RPMI8226 (cell line): ENCODE measurements around the gene PIAS3.
A peak's percentile ranks its signal among the peaks of the same experiment; 100 is the strongest.

Experiments used
- DNase-seq: peaks from one replicate; pipeline ENCODE4 v3.0.0-alpha.2; 2015

PIAS3 gene

DNA sequence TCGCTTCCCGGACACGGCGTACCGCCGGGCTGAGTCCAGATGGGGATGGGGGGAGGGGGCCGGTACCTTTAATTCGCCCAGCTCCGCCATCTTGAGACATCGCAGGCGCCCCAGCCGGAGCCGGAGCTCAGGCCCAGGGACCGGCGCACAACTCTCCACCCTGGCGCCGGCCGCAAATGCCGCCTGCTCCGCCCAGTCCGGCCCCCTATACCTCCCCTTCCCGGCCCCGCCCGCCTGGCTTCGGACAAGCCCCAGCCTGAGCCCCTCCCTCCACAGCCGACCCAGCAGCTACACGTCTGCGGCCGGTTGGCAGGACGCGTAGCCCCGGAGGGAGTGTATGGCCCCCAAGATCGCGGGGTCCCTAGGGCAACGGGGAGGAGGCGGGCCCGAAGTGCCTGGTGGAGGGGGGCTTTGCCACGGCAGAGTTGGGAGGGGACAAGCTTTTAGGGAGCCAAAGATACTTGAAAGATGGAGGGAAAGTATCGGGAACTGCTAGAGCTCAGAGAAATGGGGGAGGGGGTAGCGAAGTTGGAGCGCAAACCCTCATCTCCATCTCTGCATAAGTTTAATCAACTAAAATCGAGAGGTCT lies at the start of gene PIAS3:
PIAS3 (minus strand) TSS at position 181 of the 590 bp plus-strand sequence; CDS start at position 90, 91 bp downstream.
- DNase-seq = peak; percentile 96

DNA sequence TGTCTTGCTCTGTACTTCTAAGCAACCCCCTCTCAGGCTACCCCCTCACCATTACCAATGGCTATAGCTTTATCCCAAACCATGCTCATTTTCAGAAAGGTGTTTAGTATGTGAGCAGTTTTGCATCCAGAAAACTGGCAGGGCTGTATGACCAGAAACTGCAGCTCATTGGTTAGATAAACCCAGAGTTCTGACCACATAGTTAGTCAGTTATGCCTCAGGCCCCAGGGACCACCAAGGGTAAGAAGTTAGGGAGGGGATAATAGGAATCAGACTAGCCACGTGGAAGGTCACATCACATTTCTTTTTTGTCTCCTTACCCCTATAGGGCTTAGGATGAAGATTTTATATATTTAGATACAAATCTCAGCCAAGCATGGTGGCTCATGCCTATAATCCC lies 49.8 kb upstream of the PIAS3 start:
- no peak for DNase-seq

DNA sequence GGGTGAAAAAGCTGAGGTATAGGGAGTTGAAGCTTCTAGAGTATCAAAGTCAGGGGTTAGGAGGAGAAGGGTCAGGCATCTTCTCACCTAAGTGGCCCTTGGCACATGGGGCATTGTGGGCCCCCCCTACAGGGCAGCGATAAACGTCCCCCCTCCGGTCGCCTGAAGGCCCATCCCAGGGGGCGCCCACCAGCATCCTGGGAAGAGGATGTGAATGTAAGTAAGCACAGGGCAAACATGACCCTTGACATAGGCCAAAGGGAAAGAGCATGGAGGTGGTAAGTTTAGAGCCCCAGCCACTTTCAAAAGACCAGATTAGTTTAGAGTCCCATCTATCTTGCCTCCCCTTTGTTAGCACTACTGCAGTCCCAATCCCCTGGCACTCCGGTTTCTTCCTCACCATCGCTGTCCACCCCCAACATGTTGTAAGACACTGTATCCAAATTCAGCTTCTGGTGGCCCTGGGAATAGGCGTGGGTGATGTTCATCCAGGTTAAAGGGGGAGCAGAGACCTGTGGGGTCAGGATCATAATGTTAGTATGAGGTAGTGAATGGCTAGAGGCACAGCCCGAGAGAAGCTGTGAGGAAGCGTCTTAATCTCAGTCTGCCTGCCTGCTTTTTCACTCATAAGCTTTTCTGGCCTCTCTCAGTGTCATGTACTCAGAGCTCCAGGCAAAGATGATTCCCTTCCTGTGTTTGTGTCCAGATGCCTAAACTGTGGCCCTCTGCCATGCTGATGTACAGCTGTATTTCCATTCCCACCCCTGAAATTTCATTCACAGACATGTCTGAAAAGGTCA lies 48.3 kb upstream of the PIAS3 start:
- DNase-seq = no peak

DNA sequence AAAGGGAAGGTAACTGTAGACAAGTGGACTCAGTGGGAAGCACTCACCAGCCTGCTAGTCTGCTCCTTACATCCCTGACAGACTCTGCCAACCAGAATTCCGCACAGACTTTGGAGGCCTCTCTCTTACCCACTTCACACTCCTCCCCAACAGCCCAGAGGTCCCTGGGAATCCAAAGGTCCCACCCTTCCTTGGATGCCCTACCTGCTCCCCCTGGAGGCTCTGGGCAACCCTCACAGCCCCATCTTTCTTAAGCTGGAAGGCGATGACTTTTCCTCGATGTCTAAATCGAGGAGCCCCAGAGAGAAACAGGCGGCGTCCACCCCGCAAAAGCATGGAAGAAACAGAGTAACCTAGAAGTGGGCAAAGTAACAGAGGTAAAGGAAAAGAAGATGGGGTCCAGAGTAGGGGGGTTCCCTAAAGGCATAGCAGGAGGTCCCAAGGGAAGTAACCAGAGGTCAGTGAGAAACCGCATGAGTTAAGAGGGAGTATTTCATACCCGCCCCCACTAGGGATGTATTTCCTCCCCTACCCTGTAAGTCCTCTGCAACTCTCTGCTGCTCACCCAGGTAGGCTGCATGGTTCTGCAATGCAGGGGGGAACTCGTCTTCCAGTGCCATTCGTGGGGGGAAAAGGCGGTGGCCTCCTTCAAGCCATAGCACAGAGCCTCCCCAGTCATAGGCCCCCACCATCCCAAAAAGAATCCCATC lies 42.6 kb upstream of the PIAS3 start:
- DNase-seq = no peak

DNA sequence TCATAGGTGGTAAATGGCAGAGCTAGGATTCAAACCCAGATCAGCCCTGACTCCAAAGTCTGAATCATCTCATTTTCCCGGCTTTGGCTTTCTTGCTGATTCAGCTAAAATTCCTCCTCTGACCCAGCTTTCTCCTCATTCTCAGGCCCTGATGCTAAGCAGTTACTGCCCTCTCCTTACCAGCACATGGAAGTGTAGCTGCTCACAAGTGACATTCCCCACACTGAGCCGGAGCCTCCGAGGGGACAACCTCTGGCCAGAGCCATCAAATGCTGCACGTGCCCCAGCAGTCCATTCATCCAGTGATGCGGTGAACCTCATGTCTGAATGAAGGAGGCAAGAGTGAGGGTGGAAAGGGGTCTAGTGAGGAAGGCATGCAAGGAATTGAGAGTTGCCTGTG lies 39.9 kb upstream of the PIAS3 start:
- no peak for DNase-seq

DNA sequence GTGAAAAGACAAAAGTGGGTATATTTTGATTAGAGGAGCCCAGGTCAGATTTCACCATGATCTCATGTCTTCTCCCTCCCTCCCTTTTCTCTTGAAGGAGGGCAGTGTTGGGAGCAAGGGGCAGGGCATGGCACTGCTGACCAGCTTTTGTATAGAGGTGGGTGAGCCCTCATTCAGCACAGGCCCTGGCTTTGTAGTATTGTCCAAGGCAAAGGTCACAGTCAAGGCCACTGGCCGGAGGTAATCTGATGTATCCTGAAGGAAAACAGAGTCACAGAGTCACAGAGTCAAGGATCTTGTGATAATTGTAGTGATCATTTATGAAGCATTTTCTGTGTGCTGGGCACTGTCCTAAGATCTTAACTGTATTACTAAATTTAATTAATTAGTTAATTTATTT lies 39.1 kb upstream of the PIAS3 start:
- no peak for DNase-seq

DNA sequence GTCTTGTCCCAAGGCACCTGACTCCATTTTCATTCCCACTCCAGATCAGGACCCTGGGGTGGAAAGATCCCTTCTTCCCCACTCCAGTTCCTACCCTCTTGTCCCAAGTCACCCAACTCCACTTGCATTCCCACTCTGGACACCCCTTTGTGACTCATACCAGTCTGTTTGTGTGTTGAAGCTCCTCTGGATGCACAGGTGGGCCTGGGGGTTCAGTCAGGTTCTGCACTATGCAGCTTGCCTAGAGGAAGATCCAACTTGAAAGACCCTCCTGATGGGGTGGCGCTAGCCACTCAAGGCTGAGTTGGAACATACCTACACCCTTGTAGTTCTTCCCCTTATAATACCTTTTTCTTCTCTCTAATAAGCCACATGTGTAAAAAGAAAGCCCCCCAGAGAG lies 36.6 kb upstream of the PIAS3 start:
- no peak for DNase-seq

DNA sequence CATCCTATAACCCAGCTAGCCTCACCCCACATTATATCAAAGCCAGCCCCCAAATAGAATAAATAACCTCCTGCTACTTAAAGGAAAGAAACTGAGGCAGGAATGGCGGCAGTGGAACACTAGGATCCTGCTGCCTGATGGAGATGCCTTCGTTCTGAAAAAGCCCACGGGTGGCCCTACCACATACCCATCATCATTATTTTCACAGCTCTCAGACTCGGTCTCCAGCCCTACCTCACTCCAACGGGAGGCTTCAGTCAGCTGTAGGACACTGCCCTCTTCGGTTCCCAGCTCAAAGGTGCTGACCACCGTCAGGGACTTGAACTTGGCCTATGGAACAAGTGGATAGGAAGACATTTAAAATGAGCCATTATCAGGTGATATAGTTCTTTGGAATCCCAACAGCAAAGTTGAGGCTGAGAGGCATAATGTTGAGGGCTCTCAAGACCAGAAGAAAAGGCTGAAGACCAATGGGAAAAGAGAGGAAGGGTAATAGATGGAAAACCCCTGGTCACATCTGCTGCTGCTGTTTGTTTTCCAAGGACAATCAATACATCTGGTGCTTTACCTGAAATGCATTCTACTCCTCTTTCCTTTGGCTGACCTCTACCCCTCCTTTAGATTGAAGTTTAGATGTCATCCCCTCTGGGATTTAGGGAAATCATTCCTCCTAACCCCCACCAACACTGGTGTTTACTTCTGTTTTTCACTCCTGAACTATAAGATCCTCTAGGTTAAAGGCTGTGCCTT lies 34.6 kb upstream of the PIAS3 start:
- DNase-seq = no peak

DNA sequence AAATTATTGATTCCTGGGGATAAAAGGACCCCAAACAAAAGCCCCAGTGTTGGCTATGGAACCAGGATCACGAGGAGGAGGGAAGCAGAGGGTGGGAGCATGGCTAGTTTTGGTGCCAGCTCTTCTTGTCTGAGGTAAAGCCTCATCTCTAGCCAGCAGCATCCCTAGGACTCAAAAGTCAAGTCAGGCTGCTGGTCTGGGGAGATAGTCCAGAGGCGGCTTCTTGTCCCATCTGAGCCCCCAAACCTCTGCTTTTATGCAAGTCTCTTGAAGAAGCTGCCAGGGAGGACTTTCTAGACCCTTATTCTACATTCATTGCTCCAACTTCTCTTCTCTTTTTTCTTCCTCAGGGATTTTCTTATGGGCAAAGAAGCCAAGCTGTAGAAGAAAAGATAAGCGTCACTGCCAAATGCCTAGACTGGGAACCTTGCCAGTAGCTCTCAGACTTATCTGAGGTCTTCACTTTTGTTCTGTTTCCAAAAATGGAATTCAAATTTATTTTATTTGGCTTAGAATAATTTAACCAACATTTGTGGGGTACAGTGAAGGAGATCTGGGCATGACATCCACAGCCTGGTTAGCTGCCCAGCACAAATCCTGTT lies 33.7 kb upstream of the PIAS3 start:
- DNase-seq = peak; percentile 21

DNA sequence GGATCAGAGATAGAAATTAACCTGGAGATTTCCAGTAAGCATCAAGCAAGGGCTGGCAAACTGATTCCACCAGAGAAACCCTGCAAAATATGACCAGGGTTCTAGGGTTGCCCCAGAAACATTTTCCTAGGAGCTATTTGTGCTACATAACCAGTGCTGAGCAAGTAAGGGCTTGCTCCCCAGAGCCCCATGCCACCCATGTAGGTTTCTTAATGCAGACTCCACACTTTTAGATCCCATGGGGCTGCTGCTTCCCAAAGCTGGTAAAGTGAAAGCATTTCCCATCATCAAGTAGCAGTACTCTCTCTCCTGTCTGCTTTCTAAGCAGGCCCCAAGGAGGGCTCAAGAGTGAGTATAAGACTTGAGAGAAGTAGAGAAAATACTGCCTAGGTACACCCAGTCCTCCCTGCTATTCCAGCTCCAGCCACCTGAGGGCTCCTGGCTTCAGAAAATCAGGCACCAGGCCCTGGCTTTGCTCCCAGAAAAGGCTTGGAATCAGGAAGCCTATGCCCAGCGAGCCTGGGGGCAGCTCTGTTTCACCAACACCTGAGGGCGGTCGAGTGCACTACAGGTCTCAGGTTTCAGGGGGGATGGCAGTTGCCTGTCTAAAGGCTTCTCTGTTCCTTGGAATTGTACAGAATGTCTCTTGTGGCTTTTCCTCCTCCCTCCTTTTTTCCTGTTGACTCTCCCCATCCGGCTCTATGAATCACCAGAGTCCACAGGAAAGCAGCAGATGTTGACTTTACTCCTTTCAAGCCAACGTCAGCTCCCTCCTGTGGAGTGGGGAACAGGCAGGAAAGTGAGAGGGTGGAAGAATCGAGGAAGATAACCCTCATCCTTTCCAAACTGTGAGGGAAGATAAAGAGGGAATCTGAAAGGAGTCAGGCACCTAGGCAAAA lies 33.0 kb upstream of the PIAS3 start:
- peak; percentile 88 for DNase-seq

DNA sequence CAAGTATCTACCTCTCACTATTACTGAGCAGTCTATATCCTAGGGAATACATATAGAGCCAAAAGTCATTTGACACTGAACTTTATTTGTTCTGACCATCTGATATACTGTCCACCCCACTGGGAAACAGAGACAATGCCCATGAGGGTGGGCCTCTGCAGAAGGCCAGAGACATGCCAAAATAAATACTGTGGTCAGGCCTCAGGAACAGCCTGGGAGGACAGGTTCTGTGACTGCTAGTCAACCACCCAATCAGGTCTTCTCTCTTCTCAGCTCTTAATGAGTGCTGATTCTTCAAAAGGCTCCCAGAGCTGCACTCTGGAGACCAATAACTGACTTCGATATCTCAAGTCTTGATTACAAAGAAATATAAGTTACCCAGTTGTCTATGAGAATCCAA lies 32.3 kb upstream of the PIAS3 start:
- no peak for DNase-seq

DNA sequence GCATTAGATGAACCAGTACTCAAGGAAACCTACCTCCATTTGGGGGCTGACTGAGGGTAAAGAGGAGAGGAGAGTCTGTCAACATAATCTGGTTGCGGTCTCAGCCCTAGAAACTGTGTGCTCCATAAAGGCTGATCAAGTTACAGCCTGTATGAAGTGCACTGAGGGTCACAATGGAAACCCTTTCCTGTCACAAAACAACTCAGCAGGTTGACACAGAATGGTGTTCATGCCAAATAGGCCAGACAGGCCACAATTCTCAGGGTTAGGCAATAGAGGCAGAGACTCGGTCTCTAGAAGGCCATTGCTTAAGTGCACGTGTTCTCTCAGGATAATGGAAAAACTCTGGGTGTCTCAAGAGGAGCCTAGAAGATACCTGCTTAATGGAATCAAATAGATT lies 30.8 kb upstream of the PIAS3 start:
- DNase-seq = no peak

DNA sequence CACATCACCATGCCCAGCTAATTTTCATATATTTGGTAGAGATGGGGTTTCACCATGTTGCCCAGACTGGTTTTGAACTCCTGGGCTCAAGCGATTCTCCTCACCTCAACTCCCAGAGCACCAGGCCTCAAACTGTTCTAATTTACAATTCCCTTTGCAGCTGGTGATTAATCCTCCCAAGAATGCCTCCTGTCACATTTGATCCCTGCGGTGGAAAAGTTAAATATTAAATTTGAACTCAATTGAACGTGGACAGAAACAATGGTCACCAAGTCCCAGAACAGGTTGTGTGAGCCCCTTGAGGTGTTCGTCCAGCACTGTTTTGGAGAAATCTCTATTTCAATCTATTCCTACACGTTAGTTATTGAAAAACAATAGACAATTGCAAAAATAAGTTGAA lies 28.8 kb upstream of the PIAS3 start:
- no peak for DNase-seq

DNA sequence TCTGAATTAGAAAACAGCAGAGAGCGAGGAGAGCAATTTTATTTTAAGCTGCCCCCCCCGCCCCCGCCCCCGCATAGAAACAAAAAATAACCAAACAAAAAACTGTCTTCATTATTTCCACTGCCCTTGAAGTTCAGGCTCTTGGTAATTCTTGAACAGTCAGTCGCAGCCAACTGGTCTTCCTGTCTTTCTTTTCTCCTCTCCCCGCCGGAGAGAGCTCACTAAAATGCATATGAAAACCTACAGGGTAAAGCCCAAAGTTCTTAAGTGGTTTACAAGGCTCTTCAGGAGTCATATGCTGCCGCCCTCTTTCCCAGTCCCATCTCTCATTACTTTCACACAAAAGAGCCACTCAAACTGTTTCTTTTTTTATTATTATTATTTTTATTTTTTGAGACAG lies 27.9 kb upstream of the PIAS3 start:
- no peak for DNase-seq

DNA sequence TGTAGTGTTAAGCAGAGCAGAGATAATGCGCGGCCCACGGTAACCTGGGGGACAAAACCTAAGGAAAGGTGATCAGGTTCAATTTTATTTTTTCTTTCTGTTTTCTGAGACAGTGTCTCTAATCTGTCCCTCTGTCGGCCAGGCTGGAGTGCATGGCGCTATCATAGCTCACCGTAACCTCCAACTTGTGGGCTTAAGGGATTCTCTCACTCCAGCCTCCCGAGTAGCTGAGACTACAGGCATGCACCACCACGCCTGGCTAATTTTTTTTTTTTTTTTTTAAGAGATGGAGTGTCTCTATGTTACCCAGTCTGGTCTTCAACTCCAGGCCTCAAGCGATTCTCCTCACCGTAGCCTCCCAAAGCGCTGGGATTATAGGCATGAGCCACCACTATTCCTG lies 27.5 kb upstream of the PIAS3 start:
- DNase-seq = no peak

DNA sequence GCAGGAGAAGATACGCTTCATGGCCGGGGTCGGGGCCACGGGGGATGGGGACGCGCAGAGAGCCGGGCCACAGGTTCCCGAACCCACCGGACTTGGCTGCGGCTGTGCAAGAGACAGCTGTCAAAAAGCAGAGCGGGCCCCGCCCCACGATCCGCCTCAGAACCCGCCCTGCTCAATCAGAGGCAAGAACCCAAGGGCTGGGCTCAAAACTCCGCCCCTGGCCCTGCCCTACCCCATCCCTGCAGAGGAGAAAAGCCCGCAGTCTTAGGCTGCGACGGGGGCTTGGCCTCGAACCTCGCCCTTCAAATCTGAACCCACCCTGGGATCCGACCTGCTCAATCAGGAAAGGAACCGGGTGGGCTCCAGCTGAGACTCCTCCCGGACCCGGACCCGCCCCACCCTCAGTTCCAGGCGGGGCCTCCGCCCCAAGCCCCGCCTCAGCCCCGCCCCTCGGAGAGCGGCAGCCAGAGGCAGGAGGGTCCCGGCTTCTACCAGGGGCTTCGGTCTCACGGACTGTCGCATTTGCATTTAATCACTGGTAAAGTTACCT lies 26.9 kb upstream of the PIAS3 start, which contains the start of gene ANKRD35:
ANKRD35 (minus strand) TSS at position 129 of the 550 bp plus-strand sequence; CDS start at position 21, 108 bp downstream.
- DNase-seq = peak; percentile 90

DNA sequence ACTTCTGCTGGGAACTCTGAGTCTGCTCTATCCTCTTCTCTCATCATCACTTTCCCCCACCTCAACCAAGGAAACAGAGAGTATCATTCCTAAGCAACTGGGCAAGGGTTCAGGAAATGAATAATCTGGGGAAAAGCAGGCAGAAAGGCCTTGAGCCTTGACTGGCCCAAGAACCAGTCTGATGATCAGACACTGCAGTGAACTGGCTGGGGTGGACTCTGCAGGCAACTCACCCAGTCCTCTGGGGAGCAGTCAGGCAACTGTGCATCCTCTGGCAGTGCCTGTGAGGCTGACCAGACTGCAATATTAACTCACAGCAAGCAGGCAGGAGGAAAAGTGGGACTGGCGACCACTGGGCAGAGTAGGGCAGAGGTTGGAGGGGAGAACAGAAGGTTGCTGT lies 25.8 kb upstream of the PIAS3 start:
- DNase-seq = no peak

DNA sequence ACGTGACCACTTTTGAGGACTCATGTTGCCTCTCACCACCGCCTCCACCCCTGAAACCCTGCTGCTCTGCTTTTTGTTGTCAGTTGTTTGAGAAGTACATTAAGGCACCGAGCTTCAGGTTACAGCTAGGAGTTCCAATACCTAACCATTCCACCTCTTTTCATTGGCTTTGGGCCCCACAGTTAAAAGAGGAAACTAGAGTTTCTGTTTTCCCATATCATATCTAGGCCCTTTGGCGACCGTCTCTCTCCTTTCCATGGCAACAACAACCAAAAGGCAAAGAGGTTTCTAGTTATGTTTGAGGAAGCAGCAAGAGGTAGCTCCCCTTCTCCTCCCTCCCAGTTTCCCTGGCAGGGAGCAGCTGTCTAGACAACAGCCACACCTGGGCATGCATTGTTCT lies 20.9 kb upstream of the PIAS3 start:
- DNase-seq = peak; percentile 38

DNA sequence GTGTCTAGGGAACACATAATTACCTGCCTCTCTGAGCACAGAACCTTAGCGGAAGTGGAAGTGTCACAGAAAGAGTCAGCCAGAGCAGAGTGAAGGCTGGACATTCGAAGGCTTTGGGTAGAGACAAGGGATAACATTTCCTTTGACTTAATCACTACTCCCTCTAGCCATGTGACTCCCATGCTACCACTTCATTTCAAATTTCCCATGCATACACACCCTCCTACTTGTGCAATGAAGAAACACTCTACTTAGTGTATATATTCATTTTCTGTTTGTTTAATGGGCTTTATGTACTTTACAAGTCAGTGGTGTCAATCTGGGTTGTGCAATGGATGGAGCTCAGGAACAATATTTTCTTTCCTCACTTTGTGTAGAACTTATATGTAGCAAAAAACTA lies 19.8 kb upstream of the PIAS3 start:
- no peak for DNase-seq

DNA sequence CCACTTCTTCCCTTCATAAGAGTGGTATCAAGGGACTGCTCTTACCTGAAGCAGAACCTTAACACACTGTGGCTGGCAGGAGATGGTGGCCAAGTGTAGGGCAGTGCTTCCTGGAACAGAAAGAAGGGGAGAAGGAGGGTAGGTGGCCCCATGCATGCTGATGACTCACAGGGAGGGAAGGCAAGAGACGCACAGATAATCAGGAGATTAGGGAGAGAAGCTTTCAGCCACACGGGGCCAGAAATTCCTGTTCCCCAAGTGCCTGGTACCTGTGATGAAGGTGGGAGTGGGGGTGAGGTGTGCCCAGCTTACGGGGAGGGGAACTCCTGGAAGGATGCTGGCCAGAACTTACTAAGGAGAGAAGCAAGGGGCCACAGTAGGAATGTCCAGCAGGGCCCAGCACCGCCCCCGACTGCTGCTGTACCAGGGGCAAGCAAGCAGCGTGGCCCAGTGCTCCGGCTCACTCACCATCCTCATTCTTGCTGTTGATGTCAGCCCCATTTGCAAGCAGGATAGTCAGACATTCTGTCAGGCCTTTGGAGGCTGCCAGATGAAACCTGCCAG lies 19.1 kb upstream of the PIAS3 start:
- no peak for DNase-seq

DNA sequence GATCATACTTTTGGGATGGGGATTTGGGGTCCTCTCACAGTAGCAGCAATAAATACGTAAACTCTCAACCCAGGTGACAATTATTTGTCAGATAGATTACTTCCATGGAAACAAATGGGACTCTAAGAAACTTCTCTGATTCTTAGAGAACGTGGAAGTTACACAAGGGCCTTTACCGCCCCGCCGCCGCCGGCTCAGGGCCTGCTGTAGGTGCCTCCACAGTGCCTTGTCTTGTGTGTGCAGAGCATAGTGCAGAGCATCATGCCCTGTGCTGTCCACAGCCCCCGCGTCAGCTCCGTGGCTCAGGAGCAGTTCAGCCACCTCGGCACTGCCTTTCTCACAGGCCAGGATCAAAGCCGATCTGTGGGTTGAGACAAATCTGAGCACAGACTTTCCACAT lies 15.8 kb upstream of the PIAS3 start:
- no peak for DNase-seq
